SK-N-SH treated with all-trans-retinoic acid at 6 μM for 48 hours (cell line): ENCODE measurements around the gene CUEDC2.

Experiments used
- CSDC2 ChIP-seq: fragments of 250-450 bp; sonication (Bioruptor Pico); IDR thresholded peaks from 2 replicates; pipeline ENCODE4 v1.5.0; 2020; ENCODE audit warnings: mild to moderate bottlenecking, moderate library complexity
- ESRRG ChIP-seq: fragments of 250-450 bp; sonication (Bioruptor Pico); IDR thresholded peaks from 2 replicates; pipeline ENCODE4 v1.6.1; 2021; ENCODE audit warnings: mild to moderate bottlenecking

GRCh38 chr10:102467318-102467717 is 34.9 kb upstream of the CUEDC2 start:
- no peak for TF ChIP-seq ESRRG
- no peak for TF ChIP-seq CSDC2 (CRISPR knock-in tag)
